GM21619 (cell line): ENCODE data around the gene SOD3.
A peak's percentile ranks its signal among the peaks of the same experiment; 100 is the strongest.

Source experiments
- ATAC-seq: cut with Tn5 transposase; IDR thresholded peaks from one replicate; pipeline ENCODE4 v1.9.1; 2021; ENCODE audit not compliant: unreplicated experiment

The SOD3 gene, protein sequence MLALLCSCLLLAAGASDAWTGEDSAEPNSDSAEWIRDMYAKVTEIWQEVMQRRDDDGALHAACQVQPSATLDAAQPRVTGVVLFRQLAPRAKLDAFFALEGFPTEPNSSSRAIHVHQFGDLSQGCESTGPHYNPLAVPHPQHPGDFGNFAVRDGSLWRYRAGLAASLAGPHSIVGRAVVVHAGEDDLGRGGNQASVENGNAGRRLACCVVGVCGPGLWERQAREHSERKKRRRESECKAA

DNA sequence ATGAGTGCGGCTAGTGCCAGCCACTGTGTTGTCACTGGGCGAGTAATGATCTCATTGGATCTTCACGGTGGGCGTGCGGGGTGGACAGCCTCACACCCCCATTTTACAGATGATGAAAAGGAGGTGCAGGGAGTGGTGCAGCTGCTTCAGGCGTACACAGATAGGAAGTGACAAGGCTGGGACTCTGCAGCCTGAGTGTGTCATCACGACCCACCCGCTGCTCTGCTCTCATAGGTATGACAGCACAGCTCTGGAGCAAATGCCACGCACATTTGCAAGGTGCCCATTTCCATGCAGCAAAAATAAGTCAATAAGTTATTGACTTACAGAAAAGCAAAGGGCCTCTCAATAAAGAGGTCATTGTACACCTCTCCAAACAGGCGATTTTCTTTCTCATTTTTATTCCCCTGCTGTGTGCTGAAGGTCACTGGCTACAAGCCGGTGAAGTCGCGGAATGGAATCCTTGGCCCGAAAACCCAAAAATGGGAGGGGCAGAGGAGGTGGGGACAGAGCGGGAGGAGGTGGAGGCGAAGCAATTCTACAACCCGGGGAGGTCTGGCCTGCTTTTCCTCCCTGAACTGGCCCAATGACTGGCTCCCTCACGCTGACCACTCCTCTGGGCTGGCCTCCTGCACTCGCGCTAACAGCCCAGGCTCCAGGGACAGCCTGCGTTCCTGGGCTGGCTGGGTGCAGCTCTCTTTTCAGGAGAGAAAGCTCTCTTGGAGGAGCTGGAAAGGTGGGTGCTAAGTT is at the start of gene SOD3:
Gene SOD3, plus strand, starts transcription at position 658 of the 750 bp plus-strand sequence. CDS start 3,949 bp downstream, outside the sequence.
- no peak for ATAC-seq

DNA sequence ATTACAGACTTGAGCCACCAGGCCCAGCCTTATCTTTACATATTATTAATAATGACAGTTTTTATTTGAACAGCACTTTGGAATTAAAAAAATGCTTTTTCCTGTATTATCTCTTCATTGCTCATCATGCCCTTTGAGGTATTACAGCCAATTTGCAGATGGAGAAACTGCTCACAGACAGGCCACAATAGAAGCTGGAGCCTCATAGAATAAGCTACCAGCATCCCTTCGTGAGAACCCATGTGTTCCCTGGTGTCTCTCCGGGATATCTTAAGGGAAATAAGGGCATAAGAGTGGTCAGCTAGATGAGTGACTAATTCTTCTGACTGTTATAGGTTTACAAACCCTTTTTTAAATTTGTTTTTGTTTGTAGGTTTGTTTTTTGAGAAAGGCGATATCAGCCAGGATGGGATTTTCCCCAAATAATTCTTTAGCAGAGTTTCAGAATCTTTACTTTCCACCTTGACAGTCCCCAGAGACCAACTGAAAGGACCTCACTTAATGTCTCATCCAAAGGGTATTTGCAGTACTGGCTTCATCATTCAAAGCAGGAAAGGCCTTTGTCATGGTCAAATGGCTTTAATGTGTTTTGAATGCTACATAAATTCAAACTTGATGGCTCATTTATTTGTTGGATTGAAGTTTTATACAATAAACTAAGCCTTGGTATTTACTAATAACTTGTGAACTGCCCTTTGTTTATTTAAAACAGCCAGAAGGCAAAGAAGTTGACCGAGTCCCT is 48.0 kb upstream of the SOD3 start:
- no peak for ATAC-seq

DNA sequence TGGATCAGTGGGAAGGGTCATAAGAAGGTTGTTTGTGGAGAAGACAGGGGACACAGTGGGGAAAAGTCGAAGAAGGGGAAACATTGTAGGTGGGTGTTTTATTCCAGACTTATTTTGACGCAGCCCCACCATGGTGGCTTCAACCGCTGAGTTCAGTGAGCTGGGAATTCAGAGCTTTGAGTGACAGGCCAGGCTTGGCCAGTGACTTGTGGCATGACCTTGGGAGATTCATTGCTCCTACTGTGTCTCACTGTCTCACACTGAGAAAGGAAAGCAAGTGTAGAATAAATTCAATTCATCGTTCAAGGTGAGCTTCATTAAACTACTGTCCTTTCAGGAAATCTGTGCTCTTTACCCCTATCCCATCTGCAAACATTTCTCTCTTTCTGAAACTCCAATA is 47.4 kb upstream of the SOD3 start:
- no peak for ATAC-seq

DNA sequence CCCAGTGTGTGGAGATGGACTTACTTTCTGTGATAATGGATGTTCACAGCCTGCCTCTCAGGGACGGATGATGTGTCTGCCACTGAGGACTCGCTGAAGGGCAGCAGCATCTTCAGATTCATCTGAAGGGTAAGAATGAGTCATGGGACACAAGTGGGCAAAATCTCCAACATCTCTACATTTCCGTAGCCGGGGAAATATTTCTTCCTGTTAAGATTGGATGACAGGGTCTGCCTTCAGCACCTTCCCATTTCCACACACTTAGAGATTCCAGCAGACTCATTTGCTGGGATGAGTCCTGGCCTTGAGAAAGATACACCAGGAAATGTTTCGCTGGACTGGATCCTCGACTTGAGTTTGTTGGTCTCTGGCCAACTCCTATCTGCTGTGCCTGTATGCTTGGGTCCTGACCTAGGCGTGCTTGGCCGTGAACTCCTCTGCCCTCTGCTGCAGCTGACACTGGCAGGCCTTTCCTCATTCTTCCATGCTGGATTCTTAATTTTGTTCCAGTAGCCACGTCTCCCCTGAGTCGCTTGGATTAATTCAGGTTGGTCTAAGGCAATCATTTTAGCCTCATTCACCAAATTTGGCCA is 46.5 kb upstream of the SOD3 start:
- no peak for ATAC-seq

DNA sequence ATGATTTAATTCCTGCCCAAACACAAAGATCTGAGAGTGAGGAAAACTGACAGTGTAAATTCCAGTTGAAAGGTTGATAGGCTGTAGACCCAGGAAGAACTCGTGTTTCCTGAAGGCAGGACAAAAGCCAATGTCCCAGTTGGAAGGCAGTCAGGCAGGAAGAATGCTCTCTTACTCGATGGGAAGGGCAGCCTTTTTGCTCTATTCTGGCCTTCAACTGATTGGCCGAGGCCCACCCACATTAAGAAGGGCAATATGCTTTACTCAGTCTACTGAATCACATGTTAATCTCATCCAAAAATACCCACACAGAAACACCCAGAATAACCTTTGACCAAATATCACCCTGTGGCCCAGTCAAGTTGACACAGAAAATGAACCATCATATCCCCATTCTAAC is 45.3 kb upstream of the SOD3 start:
- ATAC-seq = no peak

DNA sequence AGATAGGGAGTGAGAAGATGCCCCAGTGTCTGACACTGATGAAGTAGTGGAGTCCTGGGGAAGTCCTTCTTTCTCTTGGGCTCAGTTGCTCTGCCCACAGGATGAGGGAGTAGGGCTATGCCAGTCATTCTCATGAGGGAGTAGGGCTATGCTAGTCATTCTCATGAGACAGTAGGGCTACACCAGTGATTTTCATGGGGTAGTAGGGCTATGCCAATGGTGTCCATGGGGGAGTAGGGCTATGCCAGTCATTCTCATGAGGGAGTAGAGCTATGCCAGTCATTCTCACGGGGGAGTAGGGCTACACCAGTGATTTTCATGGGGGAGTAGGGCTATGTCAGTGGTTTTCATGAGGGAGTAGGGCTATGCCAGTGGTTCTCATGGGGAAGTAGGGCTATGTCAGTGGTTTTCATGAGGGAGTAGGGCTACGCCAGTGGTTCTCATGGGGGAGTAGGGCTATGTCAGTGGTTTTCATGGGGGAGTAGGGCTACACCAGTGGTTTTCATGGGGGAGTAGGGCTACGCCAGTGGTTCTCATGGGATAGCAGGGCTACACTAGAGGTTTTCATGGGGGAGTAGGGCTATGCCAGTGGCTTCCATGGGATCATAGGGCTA is 43.3 kb upstream of the SOD3 start:
- no peak for ATAC-seq

DNA sequence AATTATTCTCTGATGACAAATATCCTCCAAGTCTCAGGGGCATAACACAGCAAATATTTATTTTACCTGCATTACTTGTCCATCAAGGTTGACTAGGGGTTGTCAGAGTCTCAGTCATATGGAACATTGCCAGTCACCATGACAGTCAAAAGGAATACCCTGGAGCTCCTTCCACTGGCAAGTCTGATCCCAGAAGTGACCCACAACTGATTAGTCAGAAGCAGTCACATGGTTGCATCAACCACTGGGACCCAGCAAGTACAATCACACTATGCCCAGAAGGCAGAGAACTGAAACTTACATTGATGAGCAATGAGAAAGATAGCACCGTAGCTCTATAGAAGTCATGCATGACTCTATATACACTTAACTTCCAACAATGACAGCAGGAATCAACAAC is 41.9 kb upstream of the SOD3 start:
- ATAC-seq = peak; percentile 89

DNA sequence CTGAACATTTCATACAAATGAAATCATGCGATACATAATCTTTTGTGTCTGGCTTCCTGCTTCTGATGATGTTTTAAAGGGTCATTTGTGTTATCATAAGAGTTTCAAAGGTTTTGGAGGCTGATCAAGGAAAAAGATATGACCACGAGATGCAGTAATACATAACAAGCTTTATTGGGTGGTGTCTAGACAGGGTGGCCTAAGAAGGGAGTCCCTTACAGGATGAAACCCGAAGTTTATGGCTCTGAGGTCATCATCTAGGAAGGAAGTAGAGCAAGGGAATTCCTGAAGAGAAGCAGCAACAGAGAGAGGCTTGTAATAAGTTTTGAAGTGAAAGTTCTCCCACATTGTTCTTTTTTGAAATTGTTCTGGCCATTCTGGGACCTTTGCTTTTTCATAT is 40.8 kb upstream of the SOD3 start:
- no peak for ATAC-seq

DNA sequence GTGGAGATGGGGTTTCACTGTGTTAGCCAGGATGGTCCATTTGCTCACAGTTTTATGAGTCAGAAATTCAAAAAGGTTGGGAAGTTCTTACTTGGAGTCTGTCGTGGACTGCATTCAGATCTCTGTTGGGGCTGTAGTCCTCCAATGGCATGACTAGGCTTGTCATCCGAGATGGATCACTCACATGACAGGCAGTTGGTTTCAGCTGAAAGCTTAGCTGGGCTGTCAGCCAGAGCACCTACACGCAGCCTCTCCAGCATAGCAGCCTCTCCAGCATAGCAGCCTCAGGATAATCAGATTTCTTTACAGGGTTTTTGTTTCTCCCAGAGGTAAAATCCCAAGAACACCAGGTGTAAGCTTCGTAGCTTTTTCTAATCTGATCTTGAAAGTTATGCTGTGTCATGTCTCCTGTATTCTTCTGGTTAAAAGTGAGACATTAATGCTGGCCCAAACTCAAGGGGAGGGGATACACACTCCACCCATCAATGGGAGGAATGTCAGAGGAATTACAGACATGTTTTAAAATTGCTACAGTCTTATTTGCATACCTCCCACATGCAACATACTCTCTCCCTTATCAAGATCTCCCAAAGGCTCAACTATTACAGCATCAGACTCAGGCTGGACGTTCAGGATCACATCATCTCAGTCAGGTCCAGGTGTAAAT is 31.6 kb upstream of the SOD3 start:
- ATAC-seq = no peak

DNA sequence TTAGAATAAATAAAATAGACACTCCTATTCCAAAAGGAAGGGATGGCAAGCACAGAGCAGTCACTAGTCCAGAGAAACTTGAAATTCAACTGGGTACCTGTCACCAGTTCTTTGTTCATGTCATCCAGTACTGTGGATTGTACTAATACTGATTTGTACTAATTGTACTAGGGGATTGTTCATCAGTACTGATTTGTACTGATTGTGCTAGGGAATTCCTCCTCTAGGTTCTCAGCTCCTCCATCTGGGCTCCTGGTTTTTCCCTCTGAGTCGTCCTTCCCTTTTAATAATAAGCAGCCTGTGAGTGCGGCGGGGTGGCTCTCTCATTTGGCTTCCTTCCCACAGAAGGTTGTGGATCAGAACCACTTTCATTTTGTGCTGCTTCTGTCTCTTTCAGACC is 31.0 kb upstream of the SOD3 start:
- ATAC-seq = no peak

DNA sequence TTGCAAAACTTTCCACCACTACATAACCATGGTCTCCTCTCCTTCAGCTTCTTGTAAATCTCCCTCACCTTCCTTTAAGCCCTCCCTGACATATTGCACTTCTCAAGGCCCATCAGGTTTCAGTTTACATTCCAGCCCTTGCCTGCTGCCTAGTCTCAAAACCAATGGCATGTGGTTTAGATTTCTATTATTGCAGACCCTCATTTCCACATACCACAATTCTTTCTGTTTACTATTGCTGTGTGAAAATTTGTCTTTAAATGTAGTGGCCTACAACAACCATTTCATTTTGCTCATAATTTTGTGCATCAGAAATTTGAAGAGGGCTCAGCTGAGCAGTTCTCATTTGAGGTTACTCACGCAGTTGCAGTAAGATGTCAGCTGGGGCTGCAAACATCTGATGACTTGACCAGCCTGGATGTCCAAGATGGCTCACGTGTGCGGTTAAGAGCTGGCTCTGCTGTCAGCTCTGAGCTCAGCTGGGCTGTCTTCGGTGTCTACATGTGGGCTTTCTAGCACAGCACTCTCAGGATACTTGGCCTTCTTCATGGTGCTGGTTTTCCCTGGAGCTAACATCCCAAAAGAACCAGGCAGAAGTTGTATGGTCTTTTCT is 29.9 kb upstream of the SOD3 start:
- ATAC-seq = no peak

DNA sequence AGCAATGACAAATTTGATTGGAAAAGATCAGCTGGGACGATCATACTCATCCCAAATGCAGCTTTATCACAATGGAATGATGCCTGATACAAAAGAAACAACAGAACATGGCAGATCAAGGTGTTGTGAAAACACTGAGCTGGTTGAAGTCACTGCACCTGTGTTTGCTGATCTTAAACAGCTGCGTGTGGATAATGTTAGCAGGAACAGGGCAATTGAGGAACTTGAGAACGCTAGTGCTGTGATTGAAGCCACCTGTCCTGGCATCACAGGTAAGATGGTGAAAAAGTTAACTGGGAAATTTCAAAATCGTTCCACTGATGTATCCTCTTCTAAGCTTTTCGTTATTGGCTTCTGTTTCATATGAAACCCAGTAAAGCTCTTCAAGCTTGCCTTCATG is 27.4 kb upstream of the SOD3 start:
- peak; percentile 11 for ATAC-seq

DNA sequence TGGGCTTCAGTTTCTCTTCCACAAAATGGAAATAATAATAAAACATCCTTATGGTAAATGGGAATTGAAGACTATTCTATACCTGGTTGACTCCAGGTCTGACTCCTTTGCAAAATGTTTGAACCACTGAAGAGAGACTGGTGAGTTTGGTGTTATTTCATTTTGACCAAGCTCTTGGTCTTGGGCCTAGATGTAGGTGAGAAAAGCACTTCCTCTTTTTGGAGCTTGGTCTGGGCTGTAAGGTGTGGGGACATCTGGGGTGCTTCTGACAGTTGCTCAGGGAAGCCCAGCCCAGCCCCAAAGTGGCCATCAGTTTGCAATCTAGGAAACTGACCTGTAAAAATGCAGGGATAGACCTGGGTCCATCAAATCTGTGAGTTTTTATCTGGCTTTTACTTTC is 26.8 kb upstream of the SOD3 start:
- ATAC-seq = peak; percentile 79

DNA sequence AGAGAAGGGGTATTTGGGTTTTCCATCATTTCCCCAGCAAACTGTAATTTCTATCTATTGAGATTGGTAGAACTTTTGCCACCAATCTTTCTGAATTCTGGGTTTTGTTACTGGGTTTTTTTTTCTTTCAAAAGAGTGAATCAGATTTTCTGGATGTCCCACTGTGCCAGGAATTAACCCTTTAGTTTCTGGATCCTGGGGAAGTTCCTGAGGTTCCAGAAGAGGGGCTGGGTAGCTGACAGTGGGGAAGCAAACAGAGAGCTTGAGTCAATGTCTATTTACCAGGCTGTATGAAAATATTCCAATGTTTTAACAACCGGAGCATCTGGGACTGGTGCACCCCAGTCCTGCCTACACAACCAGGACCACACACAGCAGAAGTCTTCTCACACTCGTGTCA is 25.8 kb upstream of the SOD3 start:
- ATAC-seq = no peak

DNA sequence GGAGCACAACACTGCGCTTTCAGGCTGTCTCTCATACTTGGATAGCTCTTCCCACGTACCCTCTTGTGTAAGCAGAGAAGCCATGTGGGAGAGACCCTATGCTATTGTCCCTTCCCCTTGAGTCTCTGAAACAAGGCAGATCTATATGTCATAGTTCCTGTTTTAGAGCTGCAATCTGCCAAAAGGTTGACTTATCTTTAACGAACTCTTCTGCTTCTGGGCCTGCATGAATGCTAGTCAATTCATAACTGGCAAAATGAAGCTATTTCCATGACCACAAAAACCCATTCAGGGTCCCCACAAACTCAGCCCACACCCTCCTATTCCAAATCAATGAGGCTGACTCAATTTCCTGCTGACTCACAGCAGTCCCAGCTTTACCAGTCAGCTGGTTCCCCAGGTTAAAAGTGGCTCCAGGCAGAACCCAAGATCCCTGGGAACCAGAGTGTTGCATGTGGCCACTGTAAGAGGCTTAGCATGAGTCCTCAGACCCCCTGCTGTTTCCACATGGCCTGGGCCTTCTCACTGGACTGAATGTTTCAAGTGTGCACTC is 25.3 kb upstream of the SOD3 start:
- peak; percentile 68 for ATAC-seq

DNA sequence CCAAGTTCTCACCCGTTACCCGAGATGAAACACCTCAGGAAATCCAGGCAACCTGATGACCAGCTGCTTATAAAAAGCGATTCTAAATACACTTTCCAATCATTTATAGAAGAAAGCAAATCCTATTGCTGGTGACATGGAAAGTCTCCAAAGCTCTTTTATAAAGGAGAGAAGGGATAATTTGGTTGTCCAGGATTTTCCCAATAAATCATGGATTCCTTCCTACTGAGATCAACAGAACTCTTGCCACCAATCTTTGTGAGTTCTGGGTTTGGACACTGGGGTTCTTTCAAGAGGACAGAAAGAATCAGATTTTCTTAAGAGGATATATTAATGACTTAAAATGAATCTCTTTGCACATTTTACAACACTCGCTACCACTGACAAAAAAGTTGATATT is 24.7 kb upstream of the SOD3 start:
- ATAC-seq = no peak

DNA sequence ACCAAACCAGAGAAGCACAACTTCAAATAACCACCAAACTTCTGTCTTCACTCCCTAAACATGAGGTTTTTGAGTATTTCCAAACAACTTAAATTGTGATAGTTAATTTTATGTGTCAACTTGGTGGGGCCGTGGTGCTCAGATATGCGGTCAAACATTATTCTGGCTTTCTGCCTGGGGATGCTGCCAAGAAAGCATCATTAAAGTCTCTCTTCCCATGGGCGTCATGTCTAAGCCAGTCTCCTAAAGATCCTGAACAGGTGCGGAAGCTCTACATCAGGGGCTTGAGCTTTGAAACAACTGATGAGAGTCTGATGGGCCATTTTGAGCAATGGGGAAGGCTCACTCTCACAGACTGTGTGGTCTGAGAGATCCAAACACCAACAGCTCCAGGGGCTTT is 24.1 kb upstream of the SOD3 start:
- ATAC-seq = no peak

DNA sequence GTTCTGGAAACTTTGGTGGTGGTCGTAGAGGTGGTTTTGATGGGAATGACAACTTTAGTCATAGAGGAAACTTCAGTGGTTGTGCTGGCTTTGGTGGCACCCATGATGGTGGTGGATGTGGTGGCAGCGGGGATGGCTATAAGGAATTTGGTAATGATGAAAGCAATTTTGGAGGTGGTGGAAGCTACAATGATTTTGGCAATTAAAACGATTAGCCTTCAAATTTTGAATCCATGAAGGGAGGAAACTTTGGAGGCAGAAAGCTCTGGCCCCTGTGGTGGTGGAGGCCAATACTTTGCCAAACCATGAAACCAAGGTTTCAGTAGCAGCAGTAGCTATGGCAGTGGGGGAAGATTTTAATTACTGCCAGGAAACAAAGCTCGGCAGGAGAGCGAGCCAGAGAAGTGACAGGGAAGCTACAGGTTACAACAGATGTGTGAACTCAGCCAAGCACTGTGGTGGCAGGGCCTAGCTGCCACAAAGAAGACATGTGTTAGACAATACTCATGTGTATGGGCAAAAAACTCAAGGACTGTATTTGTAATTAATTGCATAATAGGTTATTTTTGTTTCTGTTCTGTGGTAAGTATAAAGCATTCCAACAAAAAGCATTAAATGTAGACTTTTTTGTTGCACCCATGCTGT is 23.2 kb upstream of the SOD3 start:
- ATAC-seq = no peak

DNA sequence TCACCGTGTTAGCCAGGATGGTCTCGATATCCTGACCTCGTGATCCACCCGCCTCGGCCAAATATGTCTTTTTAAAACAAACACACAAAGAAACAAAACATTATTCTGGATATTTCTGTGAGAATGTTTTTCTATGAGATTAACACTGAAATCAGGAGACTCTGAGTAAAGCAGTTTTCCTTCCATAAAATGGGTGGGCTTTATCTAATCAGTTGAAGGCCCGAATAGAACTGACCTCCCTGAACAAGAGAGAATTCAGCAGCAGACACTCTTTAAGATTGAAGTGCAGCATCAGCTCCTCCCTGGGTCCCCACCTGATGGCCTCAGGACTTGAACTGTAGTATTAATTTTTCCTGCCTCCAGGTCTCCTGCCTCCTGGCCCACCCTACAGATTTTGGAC is 22.4 kb upstream of the SOD3 start:
- ATAC-seq = no peak

DNA sequence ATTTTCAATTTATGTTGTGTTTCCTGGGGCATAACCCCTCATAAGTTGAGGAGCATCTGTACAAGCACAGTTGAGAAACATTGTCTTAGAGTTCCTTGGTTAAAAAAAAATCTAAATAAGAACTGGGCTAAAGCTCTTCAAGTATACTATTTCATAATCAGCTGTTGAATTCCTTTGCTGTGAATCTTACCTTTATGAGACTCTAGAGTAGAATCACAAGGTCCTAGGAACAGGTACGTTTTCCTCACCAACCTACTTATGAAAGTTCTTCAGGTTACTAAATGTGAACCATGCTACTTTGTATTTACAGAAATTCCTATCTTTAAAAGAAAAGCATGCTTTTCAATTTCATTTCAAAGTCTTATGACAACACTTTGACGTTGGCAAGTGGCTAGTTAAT is 20.9 kb upstream of the SOD3 start:
- no peak for ATAC-seq
